CD1c-positive myeloid dendritic cell (primary cell): ENCODE data around the gene SPRY2.
"Not testable (repeated sequence)": the region's sequence is repeated elsewhere in the genome, so short reads cannot be mapped to it uniquely, and the experiment has no call there.

Experiments
- DNase-seq: peaks from one replicate; pipeline ENCODE4 v3.0.0-alpha.2; 2016; ENCODE audit errors: extremely low spot score

SPRY2 gene

GRCh38 chr13:80348750-80349149 is 7.8 kb upstream of the SPRY2 start:
- no peak for DNase-seq

- no peak for DNase-seq
Observed at GRCh38 chr13:80348314-80348713, 7.4 kb upstream of the SPRY2 start.

DNA sequence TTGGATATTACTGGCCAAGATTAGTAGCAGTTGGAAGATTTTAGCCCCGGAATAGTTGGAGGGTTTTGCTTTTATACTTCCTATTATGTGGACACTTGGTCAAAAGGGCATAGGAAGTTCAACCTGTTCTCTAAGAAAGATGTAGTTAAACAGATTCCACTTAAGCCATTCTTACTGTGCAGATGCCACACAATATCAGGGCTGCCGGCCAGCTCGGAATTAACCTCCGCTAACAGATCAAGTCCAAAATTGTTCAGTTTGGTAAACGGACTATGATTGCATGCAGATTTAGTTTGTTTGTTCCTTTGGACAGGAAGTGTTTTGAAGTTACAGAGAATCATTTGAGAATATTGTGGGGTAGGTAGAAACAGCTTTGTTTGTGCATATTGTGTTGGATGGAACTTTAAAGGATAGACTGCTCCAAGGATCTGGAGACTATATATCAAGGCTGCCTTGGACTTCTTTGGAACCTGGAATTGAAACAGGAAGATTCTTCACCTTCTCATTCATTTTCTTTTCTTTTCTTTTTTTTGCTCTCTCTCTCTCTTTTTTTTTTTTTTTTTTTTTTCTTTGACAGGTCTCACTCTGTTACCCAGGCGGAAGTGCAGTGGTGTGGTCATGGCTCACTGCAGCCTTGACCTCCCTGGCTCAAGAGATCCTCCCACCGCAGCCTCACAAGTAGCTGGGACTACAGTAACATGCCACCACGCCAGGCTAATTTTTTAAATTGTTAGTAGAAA is 5.0 kb upstream of the SPRY2 start:
- DNase-seq: no peak

DNA sequence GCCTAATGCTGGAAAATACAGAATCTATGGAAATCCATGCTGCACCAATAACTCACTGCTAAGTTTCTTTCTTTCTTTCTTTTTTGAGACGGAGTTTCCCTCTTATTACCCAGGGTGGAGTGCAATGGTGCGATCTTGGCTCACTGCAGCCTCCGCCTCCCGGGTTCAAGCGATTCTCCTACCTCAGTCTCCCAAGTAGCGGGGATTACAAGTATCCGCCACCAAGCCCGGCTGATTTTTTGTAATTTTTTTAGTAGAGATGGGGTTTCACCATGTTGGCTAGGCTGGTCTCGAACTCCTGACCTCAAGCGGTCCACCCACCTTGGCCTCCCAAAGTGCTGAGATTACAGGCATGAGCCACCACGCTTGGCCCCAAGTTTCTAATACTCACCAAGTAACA is 3.1 kb upstream of the SPRY2 start:
- DNase-seq: not testable (repeated sequence)

DNA sequence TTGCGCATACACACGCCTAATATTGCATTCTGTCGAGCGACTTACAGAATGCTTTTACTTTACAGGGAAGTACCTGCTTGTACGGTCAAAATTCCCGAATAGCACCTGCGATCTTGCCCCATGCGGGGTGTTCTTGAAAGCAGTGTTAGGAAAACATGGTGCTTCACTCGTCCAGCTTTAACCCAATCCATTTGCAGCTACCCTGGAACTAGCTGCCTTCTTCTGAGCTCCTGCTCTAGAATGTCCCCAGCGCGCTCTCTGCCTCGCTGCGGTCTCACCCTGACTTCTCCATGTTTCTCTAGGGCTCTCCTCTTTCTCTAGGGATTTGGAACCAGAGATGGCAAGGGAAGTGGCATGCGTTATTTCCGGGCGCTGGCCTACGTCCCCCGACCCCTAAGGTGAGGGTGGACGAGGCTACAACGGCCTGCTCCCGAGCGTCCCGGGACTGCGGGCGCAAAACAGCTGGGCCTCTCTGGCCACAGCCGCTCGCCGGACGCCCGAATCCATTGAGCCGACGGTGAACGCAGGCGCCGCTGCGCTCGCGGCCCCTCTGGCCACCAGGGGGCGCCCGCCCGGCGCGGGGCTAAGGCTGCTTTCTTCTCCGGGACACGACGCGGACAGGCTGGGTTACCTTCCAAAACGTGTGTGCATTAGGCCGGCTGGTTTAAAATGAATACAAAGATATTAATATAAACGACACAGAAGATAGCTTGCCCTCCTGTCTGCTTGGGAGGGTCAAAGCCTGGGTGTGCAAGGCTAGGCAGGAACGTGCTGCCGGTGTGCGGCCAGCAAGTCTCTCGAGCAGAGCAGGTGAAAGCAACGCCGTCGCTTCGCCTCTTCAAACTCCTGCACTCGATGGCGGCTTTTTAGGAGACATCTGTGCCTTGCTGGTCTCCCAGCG is 1.8 kb upstream of the SPRY2 start:
- peak; percentile 84 for DNase-seq

GRCh38 chr13:80341756-80342370 is 937 bp upstream of the SPRY2 start:
- DNase-seq: peak; percentile 32

DNA sequence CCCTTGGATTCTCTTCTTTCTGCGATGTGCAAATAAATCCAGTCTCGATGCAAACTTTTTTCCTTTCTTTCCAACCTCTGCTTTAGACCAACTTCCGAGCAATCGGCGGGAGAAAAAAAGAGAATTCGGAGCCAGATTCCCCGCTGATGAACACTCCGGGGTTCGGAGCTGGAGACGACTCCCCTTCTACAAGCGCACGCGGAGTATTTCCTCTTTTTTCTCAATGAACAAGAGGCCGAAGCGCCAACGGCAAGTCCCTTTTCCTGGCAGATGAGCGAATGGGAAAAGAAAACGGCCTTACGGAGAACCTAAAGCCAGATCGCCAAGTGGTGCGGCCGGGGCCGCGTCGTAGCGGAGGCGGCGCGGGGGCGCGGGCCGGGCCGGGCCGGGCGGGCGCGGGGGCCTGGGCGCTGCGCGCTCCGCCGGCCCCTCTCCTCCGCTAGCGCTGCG is 250 bp downstream of the SPRY2 start:
- peak; percentile 90 for DNase-seq

- DNase-seq: peak; percentile 48
Observed at GRCh38 chr13:80339912-80340650, 845 bp downstream of the SPRY2 start.

GRCh38 chr13:80339563-80339911 is 1.4 kb downstream of the SPRY2 start:
- no peak for DNase-seq

DNA sequence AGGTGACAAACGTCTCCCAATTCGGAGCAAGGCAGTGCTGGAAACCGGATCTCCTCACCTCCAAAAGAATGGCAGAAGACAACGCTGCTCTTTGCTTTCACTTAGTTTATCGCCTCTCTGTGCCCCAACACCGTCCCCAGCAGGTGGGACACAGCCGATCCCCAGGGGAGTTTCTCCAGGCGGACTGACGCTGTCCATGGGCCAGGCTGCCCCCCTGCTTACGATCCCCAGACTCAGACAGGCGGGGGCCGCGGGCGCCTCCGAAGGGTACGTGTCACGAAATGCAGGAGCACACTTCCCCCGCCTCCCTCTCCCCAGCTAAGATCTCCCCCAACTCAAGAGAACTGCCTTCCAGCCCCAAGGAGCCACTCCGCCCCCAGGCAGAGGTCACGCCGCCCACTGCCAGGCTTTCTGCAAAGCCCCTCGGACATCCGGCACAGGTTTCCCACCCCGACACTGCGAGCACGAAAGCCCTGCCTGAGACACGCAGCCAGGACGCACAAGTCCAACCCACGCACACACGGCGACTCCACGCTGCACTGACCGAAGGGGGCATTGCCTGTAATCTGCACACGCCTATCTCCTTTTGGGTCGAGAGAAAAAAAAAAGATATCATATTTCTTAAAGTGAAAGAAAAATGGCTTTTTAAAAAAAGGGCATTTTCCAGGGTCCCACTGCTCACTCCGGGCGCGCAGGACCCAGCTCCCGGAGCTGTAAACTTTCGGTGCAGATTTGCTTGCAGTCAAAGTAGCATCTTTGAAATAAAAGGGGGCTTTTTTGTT is 2.0 kb downstream of the SPRY2 start:
- peak; percentile 77 for DNase-seq

DNA sequence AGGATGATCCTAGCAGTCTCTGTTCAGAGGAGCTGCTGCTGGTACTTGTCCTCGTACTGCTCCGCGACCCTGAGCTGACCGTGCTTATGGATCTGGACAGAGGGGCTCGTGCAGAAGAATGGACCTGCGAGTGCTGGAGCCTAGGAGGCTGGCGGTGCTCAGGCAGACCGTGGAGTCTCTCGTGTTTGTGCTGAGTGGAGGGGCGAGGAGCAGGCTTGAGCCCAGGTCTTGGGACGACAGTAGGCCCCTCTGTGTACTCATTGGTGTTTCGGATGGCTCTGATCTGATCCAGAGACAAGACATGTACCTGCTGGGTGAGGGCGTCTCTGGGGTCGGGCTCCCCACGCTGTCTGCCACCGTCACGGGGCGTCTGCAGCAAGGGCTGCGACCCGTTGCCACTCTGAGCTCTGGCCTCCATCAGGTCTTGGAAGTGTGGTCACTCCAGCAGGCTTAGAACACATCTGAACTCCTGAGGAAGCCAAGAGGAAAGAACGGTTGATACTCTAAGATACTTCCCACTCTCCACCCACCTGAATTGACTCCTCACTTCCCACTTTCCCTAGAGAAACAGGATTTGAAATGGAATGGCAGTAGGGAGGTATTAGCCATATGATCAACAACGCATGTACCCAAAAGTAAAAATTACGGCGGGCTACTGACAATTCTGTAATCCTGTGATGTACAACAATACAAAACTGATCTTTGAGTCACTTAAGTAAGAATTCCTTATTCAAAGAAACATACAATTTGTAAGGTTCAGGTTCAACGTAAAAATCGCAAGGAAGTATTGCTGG is 3.4 kb downstream of the SPRY2 start:
- DNase-seq: peak; percentile 31

DNA sequence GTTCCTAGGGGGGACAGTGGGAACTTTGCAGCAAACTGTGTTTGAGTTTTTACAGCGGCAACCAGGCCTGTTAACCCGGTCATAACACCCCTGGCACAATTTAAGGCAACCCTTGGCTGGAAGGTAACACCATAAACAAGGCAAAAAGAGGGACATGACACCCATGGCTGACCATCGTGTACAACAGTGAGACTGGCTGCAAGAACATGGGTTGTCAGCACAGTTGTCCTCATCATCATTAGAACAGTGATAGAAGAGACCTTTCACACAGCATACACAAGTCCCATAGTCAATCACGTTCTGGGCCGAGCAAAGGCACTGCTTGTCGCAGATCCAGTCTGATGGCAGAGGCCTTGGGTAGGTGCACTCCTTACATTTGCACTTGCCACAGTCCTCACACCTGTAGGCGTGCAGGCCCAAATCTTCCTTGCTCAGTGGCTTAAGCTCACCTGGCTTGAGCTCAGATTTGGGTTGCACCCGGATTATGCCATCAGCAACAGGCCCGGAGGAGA is 4.1 kb downstream of the SPRY2 start:
- no peak for DNase-seq

GRCh38 chr13:80336370-80336769 is 4.6 kb downstream of the SPRY2 start:
- DNase-seq: no peak

DNA sequence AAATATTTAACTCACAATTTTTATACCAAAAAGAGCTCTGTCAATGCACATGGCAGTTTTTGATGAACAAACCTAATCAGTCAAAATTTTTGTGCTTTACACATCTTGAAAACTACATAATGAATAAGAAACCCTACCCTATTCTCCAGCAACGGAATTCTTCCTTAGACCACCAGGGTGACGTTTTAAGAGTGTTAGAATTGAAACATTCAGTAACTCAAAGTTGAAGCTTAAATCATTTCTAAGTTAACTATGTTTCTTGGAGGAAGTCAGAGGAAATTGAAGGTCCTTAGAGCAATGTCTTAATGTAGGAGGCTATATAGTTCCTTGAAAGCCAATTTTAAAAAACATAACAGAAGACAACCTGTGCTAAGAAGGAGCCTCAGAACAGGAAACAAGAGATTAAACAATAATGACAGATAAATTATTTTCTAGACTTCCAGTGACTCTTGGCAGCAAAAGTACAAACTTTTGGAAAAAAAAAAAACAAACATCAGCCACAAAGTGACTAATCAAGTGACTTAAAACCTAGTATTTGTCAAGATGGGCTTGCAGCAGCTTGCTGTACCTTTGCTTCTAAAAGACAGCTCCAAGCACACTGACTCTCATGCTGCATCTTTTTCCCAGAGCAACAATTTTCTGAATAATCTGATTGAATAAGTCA is 6.2 kb downstream of the SPRY2 start:
- no peak for DNase-seq

- DNase-seq: no peak
Observed at GRCh38 chr13:80331984-80332383, 8.9 kb downstream of the SPRY2 start.

GRCh38 chr13:80329250-80329649 is 11.7 kb downstream of the SPRY2 start:
- no peak for DNase-seq

DNA sequence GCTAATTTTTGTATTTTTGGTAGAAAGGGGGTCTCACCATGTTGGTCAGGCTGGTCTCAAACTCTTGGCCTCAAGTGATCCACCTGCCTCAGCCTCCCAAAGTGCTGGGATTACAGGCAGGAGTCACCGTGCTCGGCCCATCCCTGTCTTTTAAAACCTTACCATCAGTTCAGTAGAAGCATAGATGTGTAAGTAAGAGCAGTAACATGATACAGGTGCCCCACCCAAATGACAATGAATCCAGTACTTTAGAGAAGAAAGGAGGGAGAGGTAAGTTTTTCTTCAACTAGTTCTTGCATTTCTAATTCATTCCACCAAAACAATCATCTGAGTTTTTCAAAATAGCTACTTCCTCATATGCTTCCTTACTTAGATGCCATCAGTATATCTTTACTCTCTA is 21.9 kb downstream of the SPRY2 start:
- no peak for DNase-seq

DNA sequence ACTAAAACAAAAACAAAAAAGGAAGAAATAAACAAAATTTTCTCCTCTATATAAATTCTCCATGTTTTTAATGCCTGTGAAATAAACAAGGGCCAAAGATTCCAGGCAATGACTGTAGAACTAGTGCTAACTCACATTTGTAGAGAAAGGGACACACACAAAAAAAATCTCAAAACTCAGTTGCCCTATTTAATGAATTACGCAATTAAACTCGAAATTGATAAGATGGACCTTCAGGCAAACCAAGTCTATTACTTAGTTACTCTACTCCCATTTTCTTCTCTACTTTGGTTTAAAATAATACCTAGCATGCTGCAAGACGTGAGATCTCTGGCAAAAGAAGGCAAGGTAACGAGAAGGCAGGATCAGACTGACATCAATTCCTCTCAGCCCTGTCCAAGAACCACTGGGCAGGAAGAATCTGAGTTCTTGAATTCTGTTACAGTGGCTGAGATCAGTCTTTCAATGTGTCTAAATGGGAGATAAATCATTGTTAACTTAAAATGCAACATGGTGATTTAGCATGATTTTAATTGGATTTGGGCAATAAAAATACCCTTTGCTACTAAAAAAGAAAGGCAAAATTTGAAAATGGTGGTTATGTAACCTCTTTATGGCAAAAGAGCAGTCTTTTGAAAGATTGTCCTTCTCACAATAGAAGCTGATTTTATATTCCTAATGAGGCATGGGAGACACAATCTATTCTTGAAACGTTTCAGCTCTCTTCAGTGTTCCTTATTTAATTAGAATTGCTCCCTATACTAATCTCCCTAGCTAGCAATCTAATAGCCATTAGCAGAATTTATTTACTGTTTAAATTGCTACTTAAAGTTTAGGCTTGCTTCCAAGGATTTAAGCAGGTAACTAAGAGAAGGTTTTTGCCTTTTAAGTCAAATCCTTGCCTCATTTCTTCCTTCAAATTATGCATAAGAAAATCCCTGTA is 25.9 kb downstream of the SPRY2 start:
- no peak for DNase-seq
